ENCODE results near the gene NCCRP1. TPM values are rescaled to one million over a fixed set of nuclear protein-coding genes. Genes with fewer than 3 reads are reported as not detected.

Gene NCCRP1
- total RNA-seq, 1 donor, result not detected

DNA sequence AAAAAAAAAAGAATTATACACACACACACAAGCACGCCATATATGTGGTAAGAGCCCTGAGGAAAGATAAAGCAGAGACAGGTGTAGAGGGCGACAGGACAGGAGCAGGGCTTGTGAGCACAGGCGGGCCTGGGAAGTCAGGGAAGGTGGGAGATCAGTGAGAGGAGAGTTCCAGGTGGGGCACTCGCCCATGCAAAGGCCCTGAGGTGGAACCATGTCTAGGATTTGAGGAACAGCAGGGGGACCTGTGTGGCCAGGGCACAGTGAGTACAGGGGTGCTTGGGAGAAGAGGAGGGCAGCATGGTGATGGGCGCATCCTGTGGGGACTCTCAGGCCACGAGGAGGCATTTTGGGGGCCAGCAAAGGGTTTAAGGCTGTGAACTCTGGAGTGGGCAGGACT, 32.5 kb upstream of the NCCRP1 start:
- H3K4me3 ChIP-seq (ENCODE audit: low read depth, low read length), result no peak overlapping the region
- DNase-seq (ENCODE audit: low read depth), result no peak
- TF ChIP-seq, protein P1, sequence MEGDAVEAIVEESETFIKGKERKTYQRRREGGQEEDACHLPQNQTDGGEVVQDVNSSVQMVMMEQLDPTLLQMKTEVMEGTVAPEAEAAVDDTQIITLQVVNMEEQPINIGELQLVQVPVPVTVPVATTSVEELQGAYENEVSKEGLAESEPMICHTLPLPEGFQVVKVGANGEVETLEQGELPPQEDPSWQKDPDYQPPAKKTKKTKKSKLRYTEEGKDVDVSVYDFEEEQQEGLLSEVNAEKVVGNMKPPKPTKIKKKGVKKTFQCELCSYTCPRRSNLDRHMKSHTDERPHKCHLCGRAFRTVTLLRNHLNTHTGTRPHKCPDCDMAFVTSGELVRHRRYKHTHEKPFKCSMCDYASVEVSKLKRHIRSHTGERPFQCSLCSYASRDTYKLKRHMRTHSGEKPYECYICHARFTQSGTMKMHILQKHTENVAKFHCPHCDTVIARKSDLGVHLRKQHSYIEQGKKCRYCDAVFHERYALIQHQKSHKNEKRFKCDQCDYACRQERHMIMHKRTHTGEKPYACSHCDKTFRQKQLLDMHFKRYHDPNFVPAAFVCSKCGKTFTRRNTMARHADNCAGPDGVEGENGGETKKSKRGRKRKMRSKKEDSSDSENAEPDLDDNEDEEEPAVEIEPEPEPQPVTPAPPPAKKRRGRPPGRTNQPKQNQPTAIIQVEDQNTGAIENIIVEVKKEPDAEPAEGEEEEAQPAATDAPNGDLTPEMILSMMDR (IDR thresholded peaks at IDR 0.05; ENCODE audit: insufficient read depth, low read length), result no peak

GRCh38 chr19:39165857-39166256, 30.9 kb upstream of the NCCRP1 start:
- no peak for DNase-seq (ENCODE audit: low read depth)
- TF ChIP-seq, protein P1 (IDR thresholded peaks at IDR 0.05; ENCODE audit: insufficient read depth, low read length), result no peak
- H3K4me3 ChIP-seq (ENCODE audit: low read depth, low read length), result no peak overlapping the region

GRCh38 chr19:39166571-39167391, 30.0 kb upstream of the NCCRP1 start:
- DNase-seq (ENCODE audit: low read depth), result no peak
- H3K4me3 ChIP-seq (ENCODE audit: low read depth, low read length), result no peak overlapping the region
- TF ChIP-seq, protein P1 (IDR thresholded peaks at IDR 0.05; ENCODE audit: insufficient read depth, low read length), result no peak

DNA sequence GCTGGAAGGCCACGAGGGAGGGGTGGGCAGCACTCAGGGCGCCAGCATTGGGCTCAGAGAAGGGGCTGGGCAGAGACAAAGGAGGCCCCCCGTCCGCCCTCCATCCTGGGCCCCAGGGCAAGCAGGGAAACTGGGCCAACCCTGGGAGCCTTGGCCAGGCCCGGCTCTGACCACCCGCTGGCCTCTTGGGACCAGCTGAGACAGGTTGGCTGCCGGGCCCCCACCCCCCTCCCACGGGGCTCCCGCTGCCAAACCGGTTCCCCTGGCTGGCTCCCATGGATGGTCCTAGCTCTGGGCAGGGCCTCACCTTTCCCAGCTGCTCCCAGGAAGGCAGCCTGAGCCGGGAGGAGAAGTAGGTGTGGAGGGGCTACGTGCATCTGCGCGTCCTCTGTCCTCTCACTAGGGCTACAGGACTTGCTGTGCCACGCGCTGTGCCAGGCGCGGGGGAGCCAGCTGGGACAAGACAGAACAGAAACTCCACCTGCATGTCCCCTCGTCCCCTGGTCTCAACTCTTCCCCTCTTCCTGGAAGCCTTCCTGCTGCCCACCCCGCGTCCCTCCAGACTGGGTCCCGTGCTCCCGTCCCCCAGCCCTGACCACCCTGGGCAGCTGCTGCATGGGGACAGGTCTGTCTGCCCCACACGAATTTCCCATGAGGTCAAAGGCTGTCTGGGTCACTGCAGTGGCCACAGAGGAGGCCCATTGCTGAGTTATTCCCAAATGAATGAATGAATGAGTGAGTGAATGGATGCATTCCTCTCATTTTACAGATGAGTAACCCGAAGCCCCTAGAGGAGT, 29.1 kb upstream of the NCCRP1 start:
- DNase-seq (ENCODE audit: low read depth), result no peak
- H3K4me3 ChIP-seq (ENCODE audit: low read depth, low read length), result no peak overlapping the region
- TF ChIP-seq, protein P1 (IDR thresholded peaks at IDR 0.05; ENCODE audit: insufficient read depth, low read length), result no peak

GRCh38 chr19:39168258-39169142, 28.3 kb upstream of the NCCRP1 start:
- no peak for DNase-seq (ENCODE audit: low read depth)
- H3K4me3 ChIP-seq (ENCODE audit: low read depth, low read length), result no peak overlapping the region
- TF ChIP-seq, protein P1 (IDR thresholded peaks at IDR 0.05; ENCODE audit: insufficient read depth, low read length), result no peak

DNA sequence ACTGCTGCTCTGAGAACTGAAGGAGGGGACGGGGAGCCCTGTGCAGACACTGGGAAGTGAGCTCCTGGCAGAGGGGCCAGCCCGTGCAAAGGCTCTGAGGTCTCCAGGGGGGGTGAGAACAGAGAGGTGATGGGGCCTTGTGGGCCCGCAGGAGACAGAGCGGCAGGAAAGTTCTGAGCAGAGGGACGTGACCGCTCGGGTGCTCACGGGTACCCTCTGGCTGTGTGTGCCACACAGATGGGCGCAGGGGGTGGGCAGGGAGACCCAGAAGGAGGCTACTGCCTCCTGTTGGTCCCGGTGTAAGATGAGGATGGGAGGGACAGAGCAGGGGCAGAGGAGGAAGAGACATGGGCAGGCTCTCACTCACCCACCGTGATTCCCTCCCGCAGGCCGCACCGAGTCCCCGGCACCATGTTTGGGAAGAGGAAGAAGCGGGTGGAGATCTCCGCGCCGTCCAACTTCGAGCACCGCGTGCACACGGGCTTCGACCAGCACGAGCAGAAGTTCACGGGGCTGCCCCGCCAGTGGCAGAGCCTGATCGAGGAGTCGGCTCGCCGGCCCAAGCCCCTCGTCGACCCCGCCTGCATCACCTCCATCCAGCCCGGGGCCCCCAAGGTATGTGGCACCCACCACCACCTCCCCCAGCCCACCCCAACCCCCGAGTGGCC, 27.5 kb upstream of the NCCRP1 start:
- TF ChIP-seq, protein P1 (IDR thresholded peaks at IDR 0.05; ENCODE audit: insufficient read depth, low read length), result no peak
- H3K4me3 ChIP-seq (ENCODE audit: low read depth, low read length), result no peak overlapping the region
- DNase-seq (ENCODE audit: low read depth), result no peak
